DND-41 (cell line): ENCODE measurements around the gene UBE2C.

Experiments used
- ATAC-seq: fragments of 200-7000 bp; cut with Tn5 transposase; 3 replicates; pipeline ENCODE4 v1.9.1; 2021; ENCODE audit warnings: low read depth; ENCODE audit not compliant: insufficient read depth
- DNase-seq: peaks from one replicate; pipeline ENCODE4 v3.0.0-alpha.2; 2020
- H2AFZ ChIP-seq: 2 replicates; pipeline ENCODE4 v1.6.0; 2012; ENCODE audit warnings: low read depth, low read length
- H3K27ac ChIP-seq: 2 replicates; pipeline ENCODE4 v1.5.1; 2012; ENCODE audit warnings: low read length, inconsistent platforms
- H3K27me3 ChIP-seq: fragments of 200-600 bp; sonication (generic); 2 replicates; pipeline ENCODE4 v1.6.0; 2012; ENCODE audit warnings: low read length, mild to moderate bottlenecking, inconsistent platforms; ENCODE audit not compliant: insufficient read depth, poor library complexity
- H3K36me3 ChIP-seq: 2 replicates; pipeline ENCODE4 v1.5.1; 2012; ENCODE audit warnings: low read length, inconsistent platforms; ENCODE audit not compliant: insufficient read depth
- H3K4me1 ChIP-seq: 2 replicates; pipeline ENCODE4 v1.5.1; 2012; ENCODE audit warnings: mild to moderate bottlenecking, low read length; ENCODE audit not compliant: insufficient read depth
- H3K4me2 ChIP-seq: 2 replicates; pipeline ENCODE4 v1.6.0; 2012; ENCODE audit warnings: mild to moderate bottlenecking, moderate library complexity, low read length, inconsistent platforms; ENCODE audit not compliant: insufficient read depth
- H3K4me3 ChIP-seq, 2 experiments: fragments of 200-600 bp in 1 of 2; shearing (Covaris generic) in 1 of 2; 2 replicates each; pipeline ENCODE4 v1.5.1; 2012 to 2016; ENCODE audit warnings: inconsistent platforms in 2 of 2, low read length in 2 of 2, mild to moderate bottlenecking in 2 of 2, low read depth in 1 of 2, moderate library complexity in 1 of 2
- H3K79me2 ChIP-seq: 2 replicates; pipeline ENCODE4 v1.6.0; 2012; ENCODE audit warnings: low read length, inconsistent platforms; ENCODE audit not compliant: insufficient read depth
- H3K9ac ChIP-seq: 2 replicates; pipeline ENCODE4 v1.6.0; 2012; ENCODE audit warnings: low read depth, mild to moderate bottlenecking, inconsistent platforms, low read length, moderate library complexity
- H3K9me3 ChIP-seq: 2 replicates; pipeline ENCODE4 v1.5.1; 2012; ENCODE audit warnings: low read length, moderate library complexity, mild to moderate bottlenecking, inconsistent platforms; ENCODE audit not compliant: insufficient read depth, severe bottlenecking
- H4K20me1 ChIP-seq: 2 replicates; pipeline ENCODE4 v1.6.0; 2012; ENCODE audit warnings: low read length; ENCODE audit not compliant: insufficient read depth
- CTCF ChIP-seq: IDR thresholded peaks from 2 replicates; pipeline ENCODE4 v1.5.1; 2012; ENCODE audit warnings: borderline replicate concordance, low read length, moderate library complexity, mild to moderate bottlenecking; ENCODE audit not compliant: poor library complexity, severe bottlenecking; ENCODE audit errors: extremely low read depth
- EZH2 ChIP-seq: IDR thresholded peaks from 3 replicates; pipeline ENCODE4 v1.6.1; 2012; ENCODE audit warnings: borderline replicate concordance, low read depth, mild to moderate bottlenecking, moderate library complexity, low read length, inconsistent platforms; ENCODE audit not compliant: severe bottlenecking

Gene UBE2C

GRCh38 chr20:45859916-45860315 is 47.5 kb downstream of the UBE2C start:
- no peaks in the 10 kb centered on the region for H3K9me3 ChIP-seq
- H3K4me3 ChIP-seq = no peak overlapping the region
- ATAC-seq (no peak), DNase-seq (no peak)
- H3K79me2 ChIP-seq = peaks cover 41% of the 10 kb centered on the region
- peaks cover 37% of the 10 kb centered on the region for H3K4me1 ChIP-seq
- H3K36me3 ChIP-seq = peaks cover 5% of the 10 kb centered on the region
- no peak overlapping the region for H3K9ac ChIP-seq
- no peak overlapping the region for H3K4me2 ChIP-seq
- H2AFZ ChIP-seq = no peak overlapping the region
- no peak overlapping the region for H3K27ac ChIP-seq
- no peaks in the 10 kb centered on the region for H3K27me3 ChIP-seq
- TF ChIP-seq EZH2 = no peak
- no peaks in the 10 kb centered on the region for H4K20me1 ChIP-seq

GRCh38 chr20:45860560-45861220 is 48.2 kb downstream of the UBE2C start:
- no peak overlapping the region for H3K9ac ChIP-seq
- H3K4me2 ChIP-seq = no peak overlapping the region
- peaks cover 3% of the 10 kb centered on the region; the same call in 1 of the 2 replicates for H3K36me3 ChIP-seq
- DNase-seq = no peak
- H4K20me1 ChIP-seq = no peaks in the 10 kb centered on the region
- no peak for ATAC-seq
- peaks cover 32% of the 10 kb centered on the region for H3K4me1 ChIP-seq
- H3K9me3 ChIP-seq = no peaks in the 10 kb centered on the region
- no peaks in the 10 kb centered on the region for H3K27me3 ChIP-seq
- no peak overlapping the region for H2AFZ ChIP-seq
- H3K27ac ChIP-seq = no peak overlapping the region
- TF ChIP-seq EZH2 = no peak
- H3K79me2 ChIP-seq = peaks cover 36% of the 10 kb centered on the region
- H3K4me3 ChIP-seq = no peak overlapping the region

GRCh38 chr20:45861221-45862075 is 49.0 kb downstream of the UBE2C start:
- Histone ChIP-seq H2AFZ (no peak overlapping the region), H3K27ac (no peak overlapping the region), H3K9ac (no peak overlapping the region), H3K4me3 (no peak overlapping the region), H3K27me3 (no peaks in the 10 kb centered on the region), H3K36me3 (peaks cover 3% of the 10 kb centered on the region; the same call in 1 of the 2 replicates), H3K4me2 (no peak overlapping the region), H4K20me1 (no peaks in the 10 kb centered on the region), H3K9me3 (no peaks in the 10 kb centered on the region), H3K4me1 (peaks cover 24% of the 10 kb centered on the region), H3K79me2 (peaks cover 28% of the 10 kb centered on the region)
- no peak for ATAC-seq
- DNase-seq = no peak
- TF ChIP-seq EZH2 = no peak
- TF ChIP-seq CTCF = no peak

GRCh38 chr20:45863543-45864470 is 51.4 kb downstream of the UBE2C start:
- no peak for ATAC-seq
- Histone ChIP-seq H3K4me1 (peaks cover 8% of the 10 kb centered on the region), H3K27ac (no peak overlapping the region), H3K4me2 (no peak overlapping the region), H4K20me1 (no peaks in the 10 kb centered on the region), H2AFZ (no peak overlapping the region), H3K36me3 (no peaks in the 10 kb centered on the region), H3K27me3 (no peaks in the 10 kb centered on the region), H3K9ac (no peak overlapping the region), H3K4me3 (no peak overlapping the region), H3K79me2 (peaks cover 8% of the 10 kb centered on the region), H3K9me3 (no peaks in the 10 kb centered on the region)
- DNase-seq = no peak
- no peak for TF ChIP-seq EZH2
- TF ChIP-seq CTCF = no peak
